Airway epithelial cell (primary cell): ENCODE results near the gene PGF. TPM values are rescaled to one million over a fixed set of nuclear protein-coding genes. Genes with fewer than 3 reads are reported as not detected.

Experiments used
- total RNA-seq: library from RNA; depleted of rRNA; stranded (reverse); fragments of >200 nt; gene quantifications from 2 replicates; pipeline ENCODE4 v1.2.3, GENCODE V29; 2015

PGF gene
- 51.8 and 57.1 TPM in 2 replicates for total RNA-seq

DNA sequence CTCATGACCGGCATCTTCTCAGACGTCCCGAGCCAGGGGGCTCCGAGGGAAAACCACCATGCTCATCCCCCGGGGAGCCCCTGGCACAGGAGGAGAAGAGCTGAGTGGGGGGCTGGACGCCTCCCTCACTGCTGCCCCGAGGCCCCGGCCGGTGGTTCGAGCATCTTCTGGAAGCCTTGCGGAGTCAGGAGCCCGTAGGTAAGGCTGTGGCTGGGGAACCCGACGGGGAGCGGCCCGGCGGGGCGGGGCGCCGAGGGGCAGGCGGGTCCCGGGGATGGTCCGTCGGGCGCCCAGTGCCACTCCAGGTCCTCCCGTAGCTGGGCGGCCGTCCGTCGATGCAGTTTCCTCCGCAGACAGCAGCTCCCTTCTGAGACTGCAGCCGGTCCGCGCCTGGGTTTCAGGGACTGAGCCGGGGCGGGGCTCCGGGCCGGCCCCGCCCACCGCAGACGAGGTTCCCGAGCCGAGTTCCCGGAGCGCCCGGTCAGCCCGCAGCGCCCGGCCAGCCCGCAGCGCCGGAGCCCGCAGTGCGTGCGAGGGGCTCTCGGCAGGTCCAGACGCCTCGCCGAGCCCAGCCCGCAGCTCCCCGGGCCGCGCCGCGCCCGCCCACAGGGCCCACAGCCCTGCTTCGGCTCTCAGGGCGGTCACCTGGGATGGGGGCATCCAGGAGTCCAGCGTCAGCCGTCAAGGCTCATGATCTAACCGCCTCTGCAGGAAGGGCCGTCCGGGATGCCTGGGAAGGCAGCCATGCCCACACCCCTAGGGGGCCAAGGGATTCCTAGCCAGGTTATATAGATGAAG is at the start of gene PGF:
PGF (minus strand) TSS at position 369 of the 798 bp plus-strand sequence; CDS start at position 14, 355 bp downstream.

DNA sequence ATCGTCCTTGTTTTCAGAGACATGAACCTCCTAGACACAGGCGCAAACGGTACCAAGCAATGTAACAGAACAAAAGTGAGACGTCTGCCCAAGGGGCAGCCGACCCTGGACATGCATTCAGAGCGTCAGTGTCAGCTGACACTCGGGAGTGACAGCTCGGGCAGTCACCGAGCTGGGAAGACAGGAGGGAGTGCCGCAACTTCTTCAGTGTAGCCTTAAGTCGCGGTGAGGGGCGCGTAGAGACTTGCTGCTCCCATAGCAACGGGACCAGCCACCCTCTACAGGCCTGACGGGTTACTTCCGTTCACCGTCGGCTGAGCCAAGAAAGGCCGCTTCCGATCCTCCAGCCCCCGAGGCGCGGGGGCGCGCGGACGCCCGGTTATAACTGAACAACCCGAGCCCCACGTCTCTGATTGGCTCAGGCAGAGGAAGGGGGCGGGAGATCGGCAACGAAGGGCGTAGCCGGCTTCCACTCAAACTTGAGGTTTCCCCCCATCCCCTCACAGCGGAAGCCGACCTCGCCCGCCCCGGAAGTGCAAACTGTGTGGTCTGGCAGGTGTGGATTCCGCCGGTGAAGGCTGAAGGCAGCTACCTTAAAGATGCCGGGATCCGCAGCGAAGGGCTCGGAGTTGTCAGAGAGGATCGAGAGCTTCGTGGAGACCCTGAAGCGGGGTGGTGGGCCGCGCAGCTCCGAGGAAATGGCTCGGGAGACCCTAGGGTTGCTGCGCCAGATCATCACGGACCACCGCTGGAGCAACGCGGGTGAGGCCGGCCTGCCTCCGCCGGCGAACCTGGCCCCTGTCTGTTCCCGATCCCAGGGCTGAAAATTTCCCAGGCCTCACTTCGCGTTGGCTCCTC is 47.2 kb upstream of the PGF start, which contains the start of gene EIF2B2:
EIF2B2 (plus strand) TSS at position 530 of the 858 bp plus-strand sequence; CDS start at position 600, 70 bp downstream.

DNA sequence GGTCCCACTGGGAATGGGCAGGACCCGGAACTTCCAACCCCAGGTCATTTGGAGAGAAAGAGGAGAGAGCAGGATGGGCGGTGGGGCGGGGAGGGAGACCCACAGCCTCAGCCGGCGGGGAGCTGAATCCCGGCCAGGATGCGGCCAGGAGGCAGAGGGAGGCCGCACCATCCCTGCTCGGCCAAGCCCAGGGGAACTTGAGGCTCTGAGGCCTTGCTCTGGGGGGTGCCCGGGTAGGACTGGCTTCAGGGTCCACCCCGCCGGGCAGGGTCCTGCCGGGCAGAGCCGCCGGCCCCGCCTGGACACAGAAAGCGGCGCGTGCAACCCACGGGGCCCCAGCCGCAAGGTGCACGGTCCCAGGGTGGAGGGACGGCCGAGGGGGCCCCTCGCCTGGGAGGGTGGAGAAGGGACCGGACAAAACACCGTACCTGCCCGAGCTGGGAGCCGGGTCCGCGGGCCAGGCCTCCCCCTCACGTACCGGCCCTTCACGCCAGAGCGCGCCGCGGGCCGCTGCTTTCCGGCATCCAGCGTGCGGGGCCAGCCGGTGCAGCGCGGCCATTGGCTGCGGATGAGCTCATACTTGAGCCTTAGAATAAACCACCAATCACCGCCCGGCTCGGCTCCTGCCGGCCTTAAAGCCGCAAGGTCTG is 32.5 kb downstream of the PGF start, which contains the start of gene RPS6KL1:
RPS6KL1 (minus strand) TSS at position 509 of the 650 bp plus-strand sequence. CDS start 1,719 bp downstream, outside the sequence.

Other genes with a start within 250 kb of the PGF start
- 24.4 and 24.8 TPM in 2 replicates for gene AREL1, start 242.5 kb downstream of the PGF start, total RNA-seq
- 28.8 and 34.9 TPM in 2 replicates for gene FCF1, start 242.5 kb downstream of the PGF start, total RNA-seq
- gene YLPM1, start 192.3 kb downstream of the PGF start, total RNA-seq: 16.8 and 21.9 TPM in 2 replicates
- gene PROX2, start 79.5 kb downstream of the PGF start, total RNA-seq: not detected in 2 replicates
- gene DLST, start 73.7 kb downstream of the PGF start, total RNA-seq: 46.6 and 60.2 TPM in 2 replicates
- gene RPS6KL1, start 32.3 kb downstream of the PGF start, total RNA-seq: 1.6 and 1.8 TPM in 2 replicates
- 53.2 and 63.2 TPM in 2 replicates for gene EIF2B2, start 47.3 kb upstream of the PGF start, total RNA-seq
- 8.3 and 8.4 TPM in 2 replicates for gene MLH3, start 95.9 kb upstream of the PGF start, total RNA-seq
- 12.8 and 14.0 TPM in 2 replicates for gene ACYP1, start 108.4 kb upstream of the PGF start, total RNA-seq
- gene ZC2HC1C, start 114.0 kb upstream of the PGF start, total RNA-seq: 0.56 and 4.4 TPM in 2 replicates
- 12.8 and 14.5 TPM in 2 replicates for gene NEK9, start 171.5 kb upstream of the PGF start, total RNA-seq
- gene TMED10, start 221.0 kb upstream of the PGF start, total RNA-seq: 184 and 218 TPM in 2 replicates